AG09309 (cell line): ENCODE data around the gene HDLBP.
"Not testable (repeated sequence)": the region's sequence is repeated elsewhere in the genome, so short reads cannot be mapped to it uniquely, and the experiment has no call there.

Source experiments
- DNase-seq: peaks from one replicate; pipeline ENCODE4 v3.0.0-alpha.2; 2010; ENCODE audit warnings: low read depth
- H3K4me3 ChIP-seq: 2 replicates; pipeline ENCODE4 v1.5.1; 2011; ENCODE audit warnings: mild to moderate bottlenecking, low read depth, low read length, moderate library complexity; ENCODE audit not compliant: control insufficient read depth
- TF ChIP-seq, protein P1 (sequence below): IDR thresholded peaks from 2 replicates; pipeline ENCODE4 v1.5.1; 2011; ENCODE audit warnings: mild to moderate bottlenecking, low read depth, low read length, inconsistent platforms; ENCODE audit not compliant: insufficient read depth, control insufficient read depth; ENCODE audit errors: missing control alignments

Gene HDLBP

DNA sequence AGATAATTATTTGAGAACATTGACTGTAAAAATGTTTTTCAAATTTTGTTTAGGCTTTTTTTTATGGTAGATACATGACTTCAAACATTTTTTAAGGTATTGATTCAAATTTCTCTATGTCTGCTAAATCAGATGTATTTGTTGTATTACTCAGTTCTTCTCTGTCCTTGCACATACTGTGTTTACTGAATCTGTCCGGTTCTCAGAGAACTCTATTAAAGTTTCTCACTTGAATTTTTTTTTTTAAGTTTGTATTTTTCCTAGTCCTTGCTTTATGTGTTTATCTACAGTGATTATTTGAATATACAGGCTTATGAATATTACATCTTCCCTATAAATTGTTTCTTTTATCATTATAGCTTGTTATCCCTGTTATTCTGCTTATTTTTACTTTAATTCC is 5.6 kb upstream of the HDLBP start:
- no peak overlapping the region for H3K4me3 ChIP-seq
- TF ChIP-seq, protein P1, sequence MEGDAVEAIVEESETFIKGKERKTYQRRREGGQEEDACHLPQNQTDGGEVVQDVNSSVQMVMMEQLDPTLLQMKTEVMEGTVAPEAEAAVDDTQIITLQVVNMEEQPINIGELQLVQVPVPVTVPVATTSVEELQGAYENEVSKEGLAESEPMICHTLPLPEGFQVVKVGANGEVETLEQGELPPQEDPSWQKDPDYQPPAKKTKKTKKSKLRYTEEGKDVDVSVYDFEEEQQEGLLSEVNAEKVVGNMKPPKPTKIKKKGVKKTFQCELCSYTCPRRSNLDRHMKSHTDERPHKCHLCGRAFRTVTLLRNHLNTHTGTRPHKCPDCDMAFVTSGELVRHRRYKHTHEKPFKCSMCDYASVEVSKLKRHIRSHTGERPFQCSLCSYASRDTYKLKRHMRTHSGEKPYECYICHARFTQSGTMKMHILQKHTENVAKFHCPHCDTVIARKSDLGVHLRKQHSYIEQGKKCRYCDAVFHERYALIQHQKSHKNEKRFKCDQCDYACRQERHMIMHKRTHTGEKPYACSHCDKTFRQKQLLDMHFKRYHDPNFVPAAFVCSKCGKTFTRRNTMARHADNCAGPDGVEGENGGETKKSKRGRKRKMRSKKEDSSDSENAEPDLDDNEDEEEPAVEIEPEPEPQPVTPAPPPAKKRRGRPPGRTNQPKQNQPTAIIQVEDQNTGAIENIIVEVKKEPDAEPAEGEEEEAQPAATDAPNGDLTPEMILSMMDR, result no peak
- no peak for DNase-seq

DNA sequence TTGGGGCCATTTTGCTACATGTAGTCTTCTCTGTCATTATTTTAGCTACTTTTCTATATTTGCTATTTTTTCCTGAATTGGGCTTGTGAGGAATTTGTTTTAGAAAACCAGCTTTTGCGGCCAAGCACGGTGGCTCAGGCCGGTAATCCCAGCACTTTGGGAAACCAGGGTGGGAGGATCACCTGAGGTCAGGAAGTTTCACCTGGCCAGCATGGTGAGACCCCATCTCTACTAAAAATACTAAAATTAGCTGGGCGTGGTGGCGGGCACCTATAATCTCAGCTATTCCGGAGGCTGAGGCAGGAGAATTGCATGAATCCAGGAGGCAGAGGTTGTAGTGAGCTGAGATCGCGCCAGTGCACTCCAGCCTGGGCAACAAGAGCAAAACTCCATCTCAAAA is 4.9 kb upstream of the HDLBP start:
- TF ChIP-seq, protein P1, result no peak
- no peak overlapping the region for H3K4me3 ChIP-seq
- DNase-seq, result no peak

DNA sequence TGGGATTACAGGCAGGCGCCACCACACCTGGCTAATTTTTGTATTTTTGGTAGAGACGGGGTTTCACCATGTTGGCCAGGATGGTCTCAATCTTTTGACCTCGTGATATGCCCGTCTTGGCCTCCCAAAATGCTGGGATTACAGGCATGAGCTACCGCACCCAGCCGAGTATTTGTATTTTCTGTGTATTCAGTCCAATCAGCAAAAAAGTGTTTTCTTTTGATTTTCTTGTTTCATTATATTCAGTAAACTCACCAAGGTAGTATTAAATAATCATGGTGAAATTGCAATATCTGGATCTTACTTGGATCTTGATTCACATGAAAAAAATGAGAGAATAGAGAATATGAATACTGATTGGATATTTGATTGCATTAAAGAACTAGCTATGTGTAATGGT is 3.4 kb upstream of the HDLBP start:
- DNase-seq, H3K4me3 ChIP-seq: not testable (repeated sequence)

- TF ChIP-seq, protein P1, result no peak
- H3K4me3 ChIP-seq, result peak overlapping the region; percentile 75
- DNase-seq, result no peak
Observed at GRCh38 chr2:241317391-241317790, 1.9 kb upstream of the HDLBP start.

DNA sequence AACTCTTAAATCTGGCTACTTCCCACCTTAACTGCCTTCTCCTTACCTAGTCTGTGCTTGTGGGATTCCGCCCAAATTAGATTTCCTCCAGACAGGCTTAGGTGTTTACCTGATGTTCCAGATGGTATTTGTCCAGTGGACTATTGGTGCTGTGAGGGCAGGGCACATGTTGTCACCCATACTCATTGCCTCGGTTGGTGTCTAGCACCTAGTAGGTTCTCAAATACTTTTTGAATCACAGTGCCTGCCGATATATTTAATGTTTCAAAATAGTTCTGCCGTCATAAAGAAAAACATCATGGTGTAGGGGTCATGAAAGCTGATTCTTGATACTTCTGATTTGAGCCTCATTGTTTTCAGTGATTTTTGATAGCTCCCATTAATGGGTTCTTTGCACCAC is 1.4 kb upstream of the HDLBP start:
- peak overlapping the region; percentile 75 for H3K4me3 ChIP-seq
- no peak for DNase-seq
- TF ChIP-seq, protein P1, result no peak

DNA sequence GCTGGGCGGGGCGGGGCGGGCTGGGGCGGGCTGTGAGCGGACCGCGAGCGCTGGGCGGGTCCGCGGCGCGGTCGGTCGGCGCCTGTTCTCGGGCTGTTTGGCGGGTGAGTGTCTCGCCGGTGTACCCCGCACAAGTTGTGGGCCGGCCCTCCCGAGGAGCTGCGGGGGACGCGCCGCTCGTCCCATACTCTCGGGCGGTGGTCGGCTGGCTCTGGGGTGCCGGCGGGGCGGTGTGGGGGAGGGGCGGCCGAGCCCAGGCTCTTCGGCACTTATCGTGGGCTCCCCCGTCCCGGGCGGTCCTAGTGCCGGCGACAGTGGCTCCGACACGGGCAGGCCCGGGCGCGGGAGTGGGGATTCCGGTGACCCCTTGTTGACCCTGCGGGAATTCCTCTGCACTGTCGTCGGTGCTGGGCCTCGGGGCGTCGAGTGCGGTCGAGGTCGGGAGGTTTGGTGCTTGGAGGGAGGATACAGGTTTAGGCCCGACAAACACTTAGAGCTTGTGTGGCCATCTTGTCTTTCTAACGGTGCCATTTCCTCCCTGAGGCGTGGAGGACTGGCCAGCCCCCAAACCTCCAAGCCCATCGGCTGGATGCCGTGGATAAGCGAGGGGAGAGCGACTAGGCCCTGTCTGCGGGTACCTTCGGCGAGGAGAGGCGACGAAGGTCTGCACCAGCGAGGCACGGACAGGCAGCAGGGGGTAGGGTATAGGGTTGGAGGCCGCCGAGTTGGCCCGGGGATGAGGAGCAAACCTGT is 583 bp upstream of the HDLBP start, which contains the start of gene SEPTIN2:
Gene SEPTIN2 (plus strand): TSS at position 47 of the 753 bp plus-strand sequence. CDS start 8,308 bp downstream, outside the sequence.
- no peak for DNase-seq
- TF ChIP-seq, protein P1, result no peak
- H3K4me3 ChIP-seq, result peak within 1 kb of the TSS; percentile 96

- peak overlapping the region; percentile 96 for H3K4me3 ChIP-seq
- TF ChIP-seq, protein P1, result no peak
- DNase-seq, result no peak
Observed at GRCh38 chr2:241314226-241315092, 1.0 kb downstream of the HDLBP start.
